Astrocyte of the cerebellum (primary cell): ENCODE measurements around the gene NRARP.

ENCODE experiments used
- DNase-seq: peaks from one replicate; pipeline ENCODE4 v3.0.0-alpha.2; 2011; ENCODE audit warnings: low read depth
- H3K4me3 ChIP-seq: 2 replicates; pipeline ENCODE4 v1.5.1; 2011; ENCODE audit warnings: mild to moderate bottlenecking, low read depth, low read length, moderate library complexity
- CTCF ChIP-seq: IDR thresholded peaks from 2 replicates; pipeline ENCODE4 v1.5.1; 2012; ENCODE audit warnings: low read length, low read depth, moderate library complexity, mild to moderate bottlenecking; ENCODE audit errors: missing control alignments
- in situ Hi-C: cut with HindIII; loops from 2 replicates; pipeline ENCODE4 v1.10.0; 2017; ENCODE audit warnings: low sequenced_read_pairs

Gene NRARP

GRCh38 chr9:137321726-137322361 lies 19.8 kb upstream of the NRARP start:
- no peak overlapping the region for H3K4me3 ChIP-seq
- in situ Hi-C loops, result no loop called here
- no peak for DNase-seq
- no peak for TF ChIP-seq CTCF

GRCh38 chr9:137320555-137321384 lies 18.7 kb upstream of the NRARP start:
- no peak overlapping the region for H3K4me3 ChIP-seq
- no peak for DNase-seq
- TF ChIP-seq CTCF, result no peak
- in situ Hi-C loops, result no loop called here

GRCh38 chr9:137319739-137320551 lies 17.9 kb upstream of the NRARP start:
- no peak overlapping the region for H3K4me3 ChIP-seq
- no peak for TF ChIP-seq CTCF
- in situ Hi-C loops, result no loop called here
- DNase-seq, result no peak

- DNase-seq, result no peak
- no peak overlapping the region for H3K4me3 ChIP-seq
- in situ Hi-C loops, result no loop called here
- TF ChIP-seq CTCF, result peak; percentile 54
Measured at GRCh38 chr9:137319011-137319738, 17.1 kb upstream of the NRARP start.

GRCh38 chr9:137318602-137319001 lies 16.5 kb upstream of the NRARP start:
- no peak overlapping the region for H3K4me3 ChIP-seq
- no peak for DNase-seq
- no peak for TF ChIP-seq CTCF
- in situ Hi-C loops, result no loop called here
